GM23338 (cell line): ENCODE data around the gene RFPL4AL1. TPM values are rescaled to one million over a fixed set of nuclear protein-coding genes. Genes with fewer than 3 reads are reported as not detected.

ENCODE experiments used
- ATAC-seq: fragments of 200-7000 bp; cut with Tn5 transposase; 3 replicates; pipeline ENCODE4 v1.9.1; 2020
- DNase-seq: peaks from one replicate; pipeline ENCODE4 v3.0.0-alpha.2; 2015; ENCODE audit warnings: low spot score
- H2AFZ ChIP-seq: fragments of 200-600 bp; sonication (generic); 2 replicates; pipeline ENCODE4 v1.8.0; 2016; ENCODE audit warnings: antibody characterized with exemption, mild to moderate bottlenecking, moderate library complexity
- H3F3A ChIP-seq: fragments of 200-600 bp; sonication (generic); replicated peaks from 2 replicates; pipeline ENCODE4 v1.8.0; 2017; ENCODE audit warnings: antibody characterized with exemption, mixed run types, low read depth
- H3K27ac ChIP-seq: fragments of 200-600 bp; sonication (generic); 2 replicates; pipeline ENCODE4 v1.6.1; 2016; ENCODE audit warnings: low read depth
- H3K27me3 ChIP-seq: fragments of 200-600 bp; sonication (generic); 2 replicates; pipeline ENCODE4 v1.8.0; 2016; ENCODE audit warnings: mild to moderate bottlenecking, mixed run types, moderate library complexity; ENCODE audit not compliant: insufficient read depth
- H3K36me3 ChIP-seq: fragments of 200-600 bp; sonication (generic); 2 replicates; pipeline ENCODE4 v1.8.0; 2016; ENCODE audit warnings: mild to moderate bottlenecking; ENCODE audit not compliant: insufficient read depth
- H3K4me1 ChIP-seq: fragments of 200-600 bp; sonication (generic); 2 replicates; pipeline ENCODE4 v1.8.0; 2016; ENCODE audit warnings: mild to moderate bottlenecking, moderate library complexity; ENCODE audit not compliant: insufficient read depth
- H3K4me2 ChIP-seq: fragments of 200-600 bp; sonication (generic); 2 replicates; pipeline ENCODE4 v1.7.1; 2017; ENCODE audit warnings: mixed run types
- H3K4me3 ChIP-seq: fragments of 200-600 bp; sonication (generic); 2 replicates; pipeline ENCODE4 v1.6.1; 2016; ENCODE audit warnings: mixed run types
- H3K79me2 ChIP-seq: fragments of 200-600 bp; sonication (generic); replicated peaks from 2 replicates; pipeline ENCODE4 v1.8.0; 2017; ENCODE audit warnings: mild to moderate bottlenecking; ENCODE audit not compliant: insufficient read depth
- H3K9me2 ChIP-seq: fragments of 200-600 bp; sonication (generic); 2 replicates; pipeline ENCODE4 v1.8.0; 2017; ENCODE audit not compliant: insufficient read depth
- H4K20me1 ChIP-seq: fragments of 200-600 bp; sonication (generic); replicated peaks from 2 replicates; pipeline ENCODE4 v1.8.0; 2017; ENCODE audit warnings: mild to moderate bottlenecking; ENCODE audit not compliant: insufficient read depth
- H3K27ac Mint-ChIP-seq: 2 replicates; pipeline ENCODE4 v1.8.0; 2020; ENCODE audit warnings: inconsistent platforms, mild to moderate bottlenecking, moderate library complexity, mixed read lengths
- H3K27me3 Mint-ChIP-seq: 3 replicates; pipeline ENCODE4 v1.8.0; 2022; ENCODE audit warnings: low read depth, mild to moderate bottlenecking, moderate library complexity, mixed read lengths, inconsistent platforms; ENCODE audit not compliant: insufficient read depth, poor library complexity
- H3K36me3 Mint-ChIP-seq: 3 replicates; pipeline ENCODE4 v1.8.0; 2021; ENCODE audit warnings: low read depth, mild to moderate bottlenecking, inconsistent platforms, moderate library complexity, mixed read lengths
- H3K4me1 Mint-ChIP-seq: 3 replicates; pipeline ENCODE4 v1.8.0; 2020; ENCODE audit warnings: mild to moderate bottlenecking, inconsistent platforms, mixed read lengths
- H3K4me3 Mint-ChIP-seq: 3 replicates; pipeline ENCODE4 v1.8.0; 2021; ENCODE audit warnings: moderate library complexity, mild to moderate bottlenecking, inconsistent platforms, mixed read lengths
- H3K9me3 Mint-ChIP-seq: 3 replicates; pipeline ENCODE4 v1.8.0; 2020; ENCODE audit warnings: moderate library complexity, mild to moderate bottlenecking, inconsistent platforms, mixed read lengths
- CREB1 ChIP-seq: fragments of 250-450 bp; sonication (Bioruptor Pico); IDR thresholded peaks from 2 replicates; pipeline ENCODE4 v1.5.0; 2020; ENCODE audit warnings: low read depth, mild to moderate bottlenecking, moderate library complexity
- EZH2 ChIP-seq: fragments of 200-600 bp; sonication (generic); IDR thresholded peaks from one replicate; pipeline ENCODE4 v1.8.0; 2017; ENCODE audit warnings: antibody characterized with exemption, mild to moderate bottlenecking, low read depth; ENCODE audit not compliant: unreplicated experiment
- EZH2phosphoT487 ChIP-seq: fragments of 200-600 bp; sonication (generic); IDR thresholded peaks from one replicate; pipeline ENCODE4 v1.8.1; 2018; ENCODE audit warnings: antibody characterized with exemption; ENCODE audit not compliant: unreplicated experiment
- JUNB ChIP-seq: IDR thresholded peaks from one replicate; pipeline ENCODE4 v1.6.1; 2016; ENCODE audit warnings: antibody characterized with exemption; ENCODE audit not compliant: unreplicated experiment
- NANOG ChIP-seq: IDR thresholded peaks from 2 replicates; pipeline ENCODE4 v1.6.1; 2016; ENCODE audit warnings: antibody characterized with exemption, borderline replicate concordance
- POLR2AphosphoS5 ChIP-seq: IDR thresholded peaks from 2 replicates; pipeline ENCODE4 v1.6.1; 2016; ENCODE audit warnings: antibody characterized with exemption, low read depth
- STAT1 ChIP-seq: IDR thresholded peaks from one replicate; pipeline ENCODE4 v1.6.1; 2016; ENCODE audit warnings: antibody characterized with exemption; ENCODE audit not compliant: unreplicated experiment
- ZNF114 ChIP-seq: fragments of 250-450 bp; sonication (Bioruptor Pico); IDR thresholded peaks from 2 replicates; pipeline ENCODE4 v1.5.0; 2020; ENCODE audit warnings: mild to moderate bottlenecking, moderate library complexity
- ZNF331 ChIP-seq: fragments of 250-450 bp; sonication (Bioruptor Pico); IDR thresholded peaks from 2 replicates; pipeline ENCODE4 v1.5.0; 2020; ENCODE audit warnings: low read depth, mild to moderate bottlenecking, moderate library complexity
- polyA plus RNA-seq: library from polyadenylated mRNA; unstranded; fragments of >200 nt; fragmentation: Nextera tagmentation; extraction: Ambion mirVana; gene quantifications from 2 replicates; pipeline ENCODE4 v1.2.1, GENCODE V29; 2016
- total RNA-seq: library from RNA; depleted of rRNA; stranded (reverse); fragments of >200 nt; shearing (Covaris generic); gene quantifications from 2 replicates; pipeline ENCODE4 v1.2.3, GENCODE V29; 2014
- TF ChIP-seq, protein P1 (sequence below): fragments of 250-450 bp; sonication (Bioruptor Pico); IDR thresholded peaks from 2 replicates; pipeline ENCODE4 v1.5.0; 2020; ENCODE audit warnings: mild to moderate bottlenecking, moderate library complexity
- TF ChIP-seq, protein P2 (sequence below), 2 experiments: fragments of 200-600 bp in 1 of 2; sonication (generic) in 1 of 2; conservative IDR thresholded peaks; 2 replicates each; pipeline versions ENCODE4 v1.5.1 to v1.6.1; 2016 to 2017; ENCODE audit warnings: antibody characterized with exemption in 2 of 2, low read depth in 2 of 2, mild to moderate bottlenecking in 2 of 2, moderate library complexity in 1 of 2
- TF ChIP-seq, protein P3 (sequence below): IDR thresholded peaks from one replicate; pipeline ENCODE4 v1.6.1; 2018; ENCODE audit warnings: antibody characterized with exemption; ENCODE audit not compliant: unreplicated experiment
- TF ChIP-seq, protein P4 (sequence below): IDR thresholded peaks from 2 replicates; pipeline ENCODE4 v1.6.1; 2016; ENCODE audit warnings: antibody characterized with exemption

The RFPL4AL1 gene
- total and polyA plus RNA-seq, 2 experiments from 2014 or later = not detected

DNA sequence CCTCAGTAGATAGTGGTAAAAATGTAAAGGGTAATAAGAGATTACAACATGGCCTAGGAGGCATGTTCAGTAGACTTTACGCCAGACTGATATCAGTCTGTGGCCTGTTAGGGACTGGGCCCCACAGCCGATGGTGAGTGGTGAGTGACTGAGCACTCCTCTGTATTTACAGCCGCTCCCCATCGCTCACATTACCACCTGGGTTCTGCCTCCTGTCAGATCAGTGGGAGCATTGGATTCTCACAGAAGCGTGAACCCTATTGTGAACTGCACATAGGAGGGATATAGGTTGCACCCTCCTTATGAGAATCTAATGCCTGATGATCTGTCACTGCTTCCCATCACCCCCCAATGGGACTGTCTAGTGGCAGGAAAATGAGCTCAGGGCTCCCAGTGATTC is 45.0 kb downstream of the RFPL4AL1 start:
- peaks cover 3% of the 10 kb centered on the region; the same call in 1 of the 2 replicates for H3K9me2 ChIP-seq
- no peak for TF ChIP-seq CREB1 (CRISPR knock-in tag)
- no peak for TF ChIP-seq JUNB
- TF ChIP-seq POLR2AphosphoS5 = no peak
- TF ChIP-seq STAT1 = no peak
- no peak for TF ChIP-seq ZNF114
- TF ChIP-seq, protein P1, sequence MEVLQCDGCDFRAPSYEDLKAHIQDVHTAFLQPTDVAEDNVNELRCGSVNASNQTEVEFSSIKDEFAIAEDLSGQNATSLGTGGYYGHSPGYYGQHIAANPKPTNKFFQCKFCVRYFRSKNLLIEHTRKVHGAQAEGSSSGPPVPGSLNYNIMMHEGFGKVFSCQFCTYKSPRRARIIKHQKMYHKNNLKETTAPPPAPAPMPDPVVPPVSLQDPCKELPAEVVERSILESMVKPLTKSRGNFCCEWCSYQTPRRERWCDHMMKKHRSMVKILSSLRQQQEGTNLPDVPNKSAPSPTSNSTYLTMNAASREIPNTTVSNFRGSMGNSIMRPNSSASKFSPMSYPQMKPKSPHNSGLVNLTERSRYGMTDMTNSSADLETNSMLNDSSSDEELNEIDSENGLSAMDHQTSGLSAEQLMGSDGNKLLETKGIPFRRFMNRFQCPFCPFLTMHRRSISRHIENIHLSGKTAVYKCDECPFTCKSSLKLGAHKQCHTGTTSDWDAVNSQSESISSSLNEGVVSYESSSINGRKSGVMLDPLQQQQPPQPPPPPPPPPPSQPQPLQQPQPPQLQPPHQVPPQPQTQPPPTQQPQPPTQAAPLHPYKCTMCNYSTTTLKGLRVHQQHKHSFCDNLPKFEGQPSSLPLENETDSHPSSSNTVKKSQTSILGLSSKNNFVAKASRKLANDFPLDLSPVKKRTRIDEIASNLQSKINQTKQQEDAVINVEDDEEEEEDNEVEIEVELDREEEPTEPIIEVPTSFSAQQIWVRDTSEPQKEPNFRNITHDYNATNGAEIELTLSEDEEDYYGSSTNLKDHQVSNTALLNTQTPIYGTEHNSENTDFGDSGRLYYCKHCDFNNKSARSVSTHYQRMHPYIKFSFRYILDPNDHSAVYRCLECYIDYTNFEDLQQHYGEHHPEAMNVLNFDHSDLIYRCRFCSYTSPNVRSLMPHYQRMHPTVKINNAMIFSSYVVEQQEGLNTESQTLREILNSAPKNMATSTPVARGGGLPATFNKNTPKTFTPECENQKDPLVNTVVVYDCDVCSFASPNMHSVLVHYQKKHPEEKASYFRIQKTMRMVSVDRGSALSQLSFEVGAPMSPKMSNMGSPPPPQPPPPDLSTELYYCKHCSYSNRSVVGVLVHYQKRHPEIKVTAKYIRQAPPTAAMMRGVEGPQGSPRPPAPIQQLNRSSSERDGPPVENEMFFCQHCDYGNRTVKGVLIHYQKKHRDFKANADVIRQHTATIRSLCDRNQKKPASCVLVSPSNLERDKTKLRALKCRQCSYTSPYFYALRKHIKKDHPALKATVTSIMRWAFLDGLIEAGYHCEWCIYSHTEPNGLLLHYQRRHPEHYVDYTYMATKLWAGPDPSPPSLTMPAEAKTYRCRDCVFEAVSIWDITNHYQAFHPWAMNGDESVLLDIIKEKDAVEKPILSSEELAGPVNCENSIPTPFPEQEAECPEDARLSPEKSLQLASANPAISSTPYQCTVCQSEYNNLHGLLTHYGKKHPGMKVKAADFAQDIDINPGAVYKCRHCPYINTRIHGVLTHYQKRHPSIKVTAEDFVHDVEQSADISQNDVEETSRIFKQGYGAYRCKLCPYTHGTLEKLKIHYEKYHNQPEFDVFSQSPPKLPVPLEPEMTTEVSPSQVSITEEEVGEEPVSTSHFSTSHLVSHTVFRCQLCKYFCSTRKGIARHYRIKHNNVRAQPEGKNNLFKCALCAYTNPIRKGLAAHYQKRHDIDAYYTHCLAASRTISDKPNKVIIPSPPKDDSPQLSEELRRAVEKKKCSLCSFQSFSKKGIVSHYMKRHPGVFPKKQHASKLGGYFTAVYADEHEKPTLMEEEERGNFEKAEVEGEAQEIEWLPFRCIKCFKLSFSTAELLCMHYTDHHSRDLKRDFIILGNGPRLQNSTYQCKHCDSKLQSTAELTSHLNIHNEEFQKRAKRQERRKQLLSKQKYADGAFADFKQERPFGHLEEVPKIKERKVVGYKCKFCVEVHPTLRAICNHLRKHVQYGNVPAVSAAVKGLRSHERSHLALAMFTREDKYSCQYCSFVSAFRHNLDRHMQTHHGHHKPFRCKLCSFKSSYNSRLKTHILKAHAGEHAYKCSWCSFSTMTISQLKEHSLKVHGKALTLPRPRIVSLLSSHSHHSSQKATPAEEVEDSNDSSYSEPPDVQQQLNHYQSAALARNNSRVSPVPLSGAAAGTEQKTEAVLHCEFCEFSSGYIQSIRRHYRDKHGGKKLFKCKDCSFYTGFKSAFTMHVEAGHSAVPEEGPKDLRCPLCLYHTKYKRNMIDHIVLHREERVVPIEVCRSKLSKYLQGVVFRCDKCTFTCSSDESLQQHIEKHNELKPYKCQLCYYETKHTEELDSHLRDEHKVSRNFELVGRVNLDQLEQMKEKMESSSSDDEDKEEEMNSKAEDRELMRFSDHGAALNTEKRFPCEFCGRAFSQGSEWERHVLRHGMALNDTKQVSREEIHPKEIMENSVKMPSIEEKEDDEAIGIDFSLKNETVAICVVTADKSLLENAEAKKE (CRISPR knock-in tag) = no peak
- TF ChIP-seq, protein P2, sequence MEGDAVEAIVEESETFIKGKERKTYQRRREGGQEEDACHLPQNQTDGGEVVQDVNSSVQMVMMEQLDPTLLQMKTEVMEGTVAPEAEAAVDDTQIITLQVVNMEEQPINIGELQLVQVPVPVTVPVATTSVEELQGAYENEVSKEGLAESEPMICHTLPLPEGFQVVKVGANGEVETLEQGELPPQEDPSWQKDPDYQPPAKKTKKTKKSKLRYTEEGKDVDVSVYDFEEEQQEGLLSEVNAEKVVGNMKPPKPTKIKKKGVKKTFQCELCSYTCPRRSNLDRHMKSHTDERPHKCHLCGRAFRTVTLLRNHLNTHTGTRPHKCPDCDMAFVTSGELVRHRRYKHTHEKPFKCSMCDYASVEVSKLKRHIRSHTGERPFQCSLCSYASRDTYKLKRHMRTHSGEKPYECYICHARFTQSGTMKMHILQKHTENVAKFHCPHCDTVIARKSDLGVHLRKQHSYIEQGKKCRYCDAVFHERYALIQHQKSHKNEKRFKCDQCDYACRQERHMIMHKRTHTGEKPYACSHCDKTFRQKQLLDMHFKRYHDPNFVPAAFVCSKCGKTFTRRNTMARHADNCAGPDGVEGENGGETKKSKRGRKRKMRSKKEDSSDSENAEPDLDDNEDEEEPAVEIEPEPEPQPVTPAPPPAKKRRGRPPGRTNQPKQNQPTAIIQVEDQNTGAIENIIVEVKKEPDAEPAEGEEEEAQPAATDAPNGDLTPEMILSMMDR (conservative IDR thresholded peaks at IDR 0.05; ENCODE audit: low read depth in 2 of 2) = no peak
- TF ChIP-seq NANOG = no peak
- no peak for TF ChIP-seq ZNF331 (CRISPR knock-in tag)
- no peak for TF ChIP-seq EZH2
- TF ChIP-seq, protein P3, sequence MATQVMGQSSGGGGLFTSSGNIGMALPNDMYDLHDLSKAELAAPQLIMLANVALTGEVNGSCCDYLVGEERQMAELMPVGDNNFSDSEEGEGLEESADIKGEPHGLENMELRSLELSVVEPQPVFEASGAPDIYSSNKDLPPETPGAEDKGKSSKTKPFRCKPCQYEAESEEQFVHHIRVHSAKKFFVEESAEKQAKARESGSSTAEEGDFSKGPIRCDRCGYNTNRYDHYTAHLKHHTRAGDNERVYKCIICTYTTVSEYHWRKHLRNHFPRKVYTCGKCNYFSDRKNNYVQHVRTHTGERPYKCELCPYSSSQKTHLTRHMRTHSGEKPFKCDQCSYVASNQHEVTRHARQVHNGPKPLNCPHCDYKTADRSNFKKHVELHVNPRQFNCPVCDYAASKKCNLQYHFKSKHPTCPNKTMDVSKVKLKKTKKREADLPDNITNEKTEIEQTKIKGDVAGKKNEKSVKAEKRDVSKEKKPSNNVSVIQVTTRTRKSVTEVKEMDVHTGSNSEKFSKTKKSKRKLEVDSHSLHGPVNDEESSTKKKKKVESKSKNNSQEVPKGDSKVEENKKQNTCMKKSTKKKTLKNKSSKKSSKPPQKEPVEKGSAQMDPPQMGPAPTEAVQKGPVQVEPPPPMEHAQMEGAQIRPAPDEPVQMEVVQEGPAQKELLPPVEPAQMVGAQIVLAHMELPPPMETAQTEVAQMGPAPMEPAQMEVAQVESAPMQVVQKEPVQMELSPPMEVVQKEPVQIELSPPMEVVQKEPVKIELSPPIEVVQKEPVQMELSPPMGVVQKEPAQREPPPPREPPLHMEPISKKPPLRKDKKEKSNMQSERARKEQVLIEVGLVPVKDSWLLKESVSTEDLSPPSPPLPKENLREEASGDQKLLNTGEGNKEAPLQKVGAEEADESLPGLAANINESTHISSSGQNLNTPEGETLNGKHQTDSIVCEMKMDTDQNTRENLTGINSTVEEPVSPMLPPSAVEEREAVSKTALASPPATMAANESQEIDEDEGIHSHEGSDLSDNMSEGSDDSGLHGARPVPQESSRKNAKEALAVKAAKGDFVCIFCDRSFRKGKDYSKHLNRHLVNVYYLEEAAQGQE = no peak
- TF ChIP-seq, protein P4, sequence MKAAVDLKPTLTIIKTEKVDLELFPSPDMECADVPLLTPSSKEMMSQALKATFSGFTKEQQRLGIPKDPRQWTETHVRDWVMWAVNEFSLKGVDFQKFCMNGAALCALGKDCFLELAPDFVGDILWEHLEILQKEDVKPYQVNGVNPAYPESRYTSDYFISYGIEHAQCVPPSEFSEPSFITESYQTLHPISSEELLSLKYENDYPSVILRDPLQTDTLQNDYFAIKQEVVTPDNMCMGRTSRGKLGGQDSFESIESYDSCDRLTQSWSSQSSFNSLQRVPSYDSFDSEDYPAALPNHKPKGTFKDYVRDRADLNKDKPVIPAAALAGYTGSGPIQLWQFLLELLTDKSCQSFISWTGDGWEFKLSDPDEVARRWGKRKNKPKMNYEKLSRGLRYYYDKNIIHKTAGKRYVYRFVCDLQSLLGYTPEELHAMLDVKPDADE = no peak
- TF ChIP-seq EZH2phosphoT487 = no peak
- H4K20me1 ChIP-seq = no peaks in the 10 kb centered on the region
- peaks cover 4% of the 10 kb centered on the region for H3K27me3 Mint-ChIP-seq
- H3K4me1 ChIP-seq = no peaks in the 10 kb centered on the region
- no peak overlapping the region for H3K4me3 Mint-ChIP-seq
- peaks cover 100% of the 10 kb centered on the region for H3K9me3 Mint-ChIP-seq
- H3K27me3 ChIP-seq = no peaks in the 10 kb centered on the region
- peaks cover 22% of the 10 kb centered on the region; the same call in 2 of the 3 replicates for H3K36me3 Mint-ChIP-seq
- DNase-seq (no peak), ATAC-seq (no peak)
- no peak overlapping the region for H3K27ac Mint-ChIP-seq
- no peak overlapping the region for H3K4me3 ChIP-seq
- no peaks in the 10 kb centered on the region for H3K36me3 ChIP-seq
- no peaks in the 10 kb centered on the region for H3K4me1 Mint-ChIP-seq
- H3K27ac ChIP-seq = no peak overlapping the region
- no peaks in the 10 kb centered on the region for H3F3A ChIP-seq
- no peak overlapping the region for H2AFZ ChIP-seq
- H3K79me2 ChIP-seq = no peaks in the 10 kb centered on the region
- H3K4me2 ChIP-seq = no peak overlapping the region
